Osteoblast (primary cell): ENCODE results near the gene EEF2. TPM values are rescaled to one million over a fixed set of nuclear protein-coding genes. Genes with fewer than 3 reads are reported as not detected.
"Not testable (repeated sequence)": the region's sequence is repeated elsewhere in the genome, so short reads cannot be mapped to it uniquely, and the experiment has no call there.

ENCODE experiments used
- DNase-seq: peaks from one replicate; pipeline ENCODE4 v3.0.0; 2011; ENCODE audit warnings: low spot score, mixed read lengths; ENCODE audit not compliant: insufficient read length; ENCODE audit errors: missing footprints
- H2AFZ ChIP-seq: 2 replicates; pipeline ENCODE4 v1.6.0; 2011; ENCODE audit warnings: mild to moderate bottlenecking, low read length
- H3K27ac ChIP-seq: 2 replicates; pipeline ENCODE4 v1.5.1; 2011; ENCODE audit warnings: mild to moderate bottlenecking, low read depth, low read length, moderate library complexity
- H3K27me3 ChIP-seq: 2 replicates; pipeline ENCODE4 v1.6.0; 2012; ENCODE audit warnings: mild to moderate bottlenecking, control low read depth, inconsistent platforms, low read length, moderate library complexity; ENCODE audit not compliant: insufficient read depth
- H3K36me3 ChIP-seq: 2 replicates; pipeline ENCODE4 v1.5.1; 2011; ENCODE audit warnings: mild to moderate bottlenecking, low read length, control low read depth, moderate library complexity; ENCODE audit not compliant: insufficient read depth
- H3K4me1 ChIP-seq: 2 replicates; pipeline ENCODE4 v1.5.1; 2011; ENCODE audit warnings: mild to moderate bottlenecking, low read length, control low read depth, moderate library complexity; ENCODE audit not compliant: insufficient read depth
- H3K4me2 ChIP-seq: 2 replicates; pipeline ENCODE4 v1.6.0; 2011; ENCODE audit warnings: mild to moderate bottlenecking, low read length; ENCODE audit not compliant: insufficient read depth
- H3K4me3 ChIP-seq: fragments of 200-600 bp; sonication (generic); 3 replicates; pipeline ENCODE4 v1.5.1; 2012; ENCODE audit warnings: mild to moderate bottlenecking, low read length, inconsistent platforms; ENCODE audit not compliant: insufficient read depth
- H3K79me2 ChIP-seq: 2 replicates; pipeline ENCODE4 v1.6.0; 2012; ENCODE audit warnings: mild to moderate bottlenecking, low read length, control low read depth, inconsistent platforms; ENCODE audit not compliant: insufficient read depth
- H3K9me3 ChIP-seq: 2 replicates; pipeline ENCODE4 v1.5.1; 2011; ENCODE audit warnings: low read depth, low read length, control low read depth
- H4K20me1 ChIP-seq: 2 replicates; pipeline ENCODE4 v1.6.0; 2012; ENCODE audit warnings: mild to moderate bottlenecking, low read length, control low read depth; ENCODE audit not compliant: insufficient read depth
- total RNA-seq: library from RNA; depleted of rRNA; stranded (reverse); fragments of >200 nt; gene quantifications from 2 replicates; pipeline ENCODE4 v1.2.3, GENCODE V29; 2012
- TF ChIP-seq, protein P1 (sequence below): IDR thresholded peaks from 2 replicates; pipeline ENCODE4 v1.5.1; 2011; ENCODE audit warnings: mild to moderate bottlenecking, low read depth, low read length, moderate library complexity; ENCODE audit errors: extremely low read depth

Gene EEF2
- total RNA-seq, 1 donor = 2,968 TPM

DNA sequence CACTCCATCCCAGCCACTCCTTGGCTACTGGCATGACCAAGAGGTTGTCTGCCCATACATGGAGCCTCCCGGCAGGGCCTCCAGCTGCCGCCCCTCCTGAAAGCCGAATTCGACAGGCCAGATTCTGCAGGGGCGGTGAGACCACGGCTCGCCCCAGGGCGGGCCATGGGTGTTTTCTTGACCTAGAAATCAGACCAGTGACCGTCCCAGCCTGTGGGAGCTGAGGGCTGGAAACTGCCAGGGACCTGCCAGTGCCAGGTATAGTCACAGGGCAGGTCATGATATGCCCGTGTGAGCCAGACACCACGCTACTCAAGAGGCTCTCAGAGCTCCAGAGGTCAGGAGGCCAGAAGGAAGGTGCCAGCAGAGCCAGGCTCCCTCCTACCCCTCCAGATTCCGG lies 31.2 kb downstream of the EEF2 start:
- peak; percentile 79 for DNase-seq
- Histone ChIP-seq H3K36me3 (peaks cover 18% of the 10 kb centered on the region), H3K9me3 (no peaks in the 10 kb centered on the region), H3K27ac (no peak overlapping the region), H3K79me2 (peaks cover 26% of the 10 kb centered on the region), H2AFZ (no peak overlapping the region), H3K4me1 (no peaks in the 10 kb centered on the region), H4K20me1 (peaks cover 60% of the 10 kb centered on the region), H3K4me3 (no peak overlapping the region), H3K27me3 (no peaks in the 10 kb centered on the region), H3K4me2 (no peak overlapping the region)
- TF ChIP-seq, protein P1, sequence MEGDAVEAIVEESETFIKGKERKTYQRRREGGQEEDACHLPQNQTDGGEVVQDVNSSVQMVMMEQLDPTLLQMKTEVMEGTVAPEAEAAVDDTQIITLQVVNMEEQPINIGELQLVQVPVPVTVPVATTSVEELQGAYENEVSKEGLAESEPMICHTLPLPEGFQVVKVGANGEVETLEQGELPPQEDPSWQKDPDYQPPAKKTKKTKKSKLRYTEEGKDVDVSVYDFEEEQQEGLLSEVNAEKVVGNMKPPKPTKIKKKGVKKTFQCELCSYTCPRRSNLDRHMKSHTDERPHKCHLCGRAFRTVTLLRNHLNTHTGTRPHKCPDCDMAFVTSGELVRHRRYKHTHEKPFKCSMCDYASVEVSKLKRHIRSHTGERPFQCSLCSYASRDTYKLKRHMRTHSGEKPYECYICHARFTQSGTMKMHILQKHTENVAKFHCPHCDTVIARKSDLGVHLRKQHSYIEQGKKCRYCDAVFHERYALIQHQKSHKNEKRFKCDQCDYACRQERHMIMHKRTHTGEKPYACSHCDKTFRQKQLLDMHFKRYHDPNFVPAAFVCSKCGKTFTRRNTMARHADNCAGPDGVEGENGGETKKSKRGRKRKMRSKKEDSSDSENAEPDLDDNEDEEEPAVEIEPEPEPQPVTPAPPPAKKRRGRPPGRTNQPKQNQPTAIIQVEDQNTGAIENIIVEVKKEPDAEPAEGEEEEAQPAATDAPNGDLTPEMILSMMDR = no peak

GRCh38 chr19:3952755-3953276 lies 32.4 kb downstream of the EEF2 start:
- not testable (repeated sequence) for H3K4me3 ChIP-seq, H2AFZ ChIP-seq, DNase-seq, H3K36me3 ChIP-seq, H3K4me2 ChIP-seq, H3K4me1 ChIP-seq, H3K27ac ChIP-seq, H3K27me3 ChIP-seq, H3K9me3 ChIP-seq
- peaks cover 14% of the 10 kb centered on the region for H3K79me2 ChIP-seq
- peaks cover 49% of the 10 kb centered on the region for H4K20me1 ChIP-seq

DNA sequence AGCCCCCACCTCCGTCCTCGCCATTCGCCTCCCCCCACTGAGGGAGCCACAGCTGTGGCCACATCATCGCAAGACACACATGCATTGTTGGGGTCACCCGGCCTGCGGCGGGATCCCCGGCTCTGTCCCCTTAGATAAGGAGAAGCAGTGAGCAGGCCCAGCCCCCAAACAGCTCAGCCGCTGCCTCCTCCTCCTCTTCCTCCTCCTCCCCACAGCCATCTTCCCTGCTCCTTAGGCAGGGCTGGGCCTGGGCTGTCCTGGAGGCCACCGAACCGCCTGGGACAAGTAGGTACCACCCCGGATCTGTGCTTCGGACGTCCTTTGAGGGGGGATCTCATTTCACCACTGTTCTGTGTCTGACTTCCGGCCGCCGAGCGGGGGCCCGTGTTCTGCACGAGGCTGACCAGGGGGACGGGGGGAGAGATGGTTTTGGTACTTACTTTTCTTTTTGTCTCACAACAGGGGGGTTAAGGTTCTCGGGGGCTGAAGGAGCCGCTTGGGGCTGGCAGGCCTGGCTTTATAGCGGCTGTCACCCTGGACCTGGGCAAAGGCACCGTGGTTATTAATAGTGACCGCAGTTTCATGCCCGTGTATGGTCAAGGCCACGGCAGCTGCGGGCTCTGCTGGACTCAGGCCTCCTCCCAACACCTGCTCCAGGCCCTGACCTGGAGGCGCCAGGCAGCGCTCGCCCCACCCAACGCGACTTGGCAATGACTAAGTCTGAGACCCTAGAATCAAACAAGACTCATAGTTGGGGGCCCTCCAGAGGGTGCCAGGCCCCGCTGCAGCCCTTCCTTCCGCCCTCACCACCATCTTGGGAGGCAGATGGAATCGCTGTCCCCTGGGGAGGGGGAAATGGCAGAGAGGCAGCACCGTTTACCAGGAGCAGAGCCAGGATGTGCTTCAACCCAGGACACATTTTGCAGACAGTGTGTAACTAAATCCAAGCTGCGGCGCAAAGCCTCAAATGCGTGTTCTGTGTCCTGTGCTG lies 34.1 kb downstream of the EEF2 start:
- Histone ChIP-seq H3K36me3 (no peaks in the 10 kb centered on the region), H3K27me3 (no peaks in the 10 kb centered on the region), H3K4me3 (no peak overlapping the region), H2AFZ (no peak overlapping the region), H4K20me1 (peaks cover 35% of the 10 kb centered on the region), H3K79me2 (peaks cover 8% of the 10 kb centered on the region), H3K27ac (no peak overlapping the region), H3K4me2 (no peak overlapping the region), H3K9me3 (no peaks in the 10 kb centered on the region), H3K4me1 (no peaks in the 10 kb centered on the region)
- DNase-seq = peak; percentile 80
- TF ChIP-seq, protein P1 = no peak

- peak; percentile 80 for DNase-seq
- no peaks in the 10 kb centered on the region for H3K27me3 ChIP-seq
- no peak overlapping the region for H3K4me3 ChIP-seq
- no peak overlapping the region for H3K4me2 ChIP-seq
- H3K36me3 ChIP-seq = no peaks in the 10 kb centered on the region
- H4K20me1 ChIP-seq = peaks cover 26% of the 10 kb centered on the region
- no peaks in the 10 kb centered on the region for H3K4me1 ChIP-seq
- TF ChIP-seq, protein P1 = no peak
- no peaks in the 10 kb centered on the region for H3K9me3 ChIP-seq
- no peaks in the 10 kb centered on the region for H3K79me2 ChIP-seq
- H3K27ac ChIP-seq = no peak overlapping the region
- no peak overlapping the region for H2AFZ ChIP-seq
Observed at GRCh38 chr19:3949997-3950859, 35.0 kb downstream of the EEF2 start.
